Heart left ventricle (tissue), 13 donors: ENCODE data around the gene BHLHA15.

ENCODE experiments used
- POLR2A ChIP-seq, 2 donors: fragments of 450-650 bp; IDR thresholded peaks; one replicate each; pipeline ENCODE4 v1.6.1; 2017; ENCODE audit warnings: antibody characterized with exemption in 2 of 2, mild to moderate bottlenecking in 2 of 2, moderate library complexity in 2 of 2
- TF ChIP-seq, protein P1 (sequence below), 12 donors: fragments of 200-600 bp; sonication (generic) in 4 of 12; IDR thresholded peaks; one replicate each; pipeline versions ENCODE4 v1.5.0 to v1.8.0; 2018 to 2022; ENCODE audit warnings: antibody characterized with exemption in 12 of 12, mild to moderate bottlenecking in 5 of 12
- donor health status: ischemic (EF 13 %, LVEDD 7.1; RV severe dilation, severe dysfunction).
- donor health status: DM: no; HTN: yes; CAD: no.
- donor health status: DM: no; HTN: no; CAD: no.
- donor health status: ischemic (EF 25% LVEDD 6.9; RV normal size, moderate dysfunction).
- donor health status: ischemic (EF 25% LVEDD 5.7; RV mildly dilated, moderate dysfunction).
- donor health status: ischemic (EF 35%, LVEDD 5.7; RV mildly dilated, moderate dysfunction).
- donor health status: nonischemic (EF 11% LVEDD 7.7; RV severe dilation, severe dysfunction).
- donor health status: DM: yes; HTN: yes; CAD: no.
- donor health status: PGD.
- donor health status: ischemic (EF 29% LVEDD 5.4; RV normal size, mild dysfunction).
- donor health status: nonischemic (EF 23%, LVEDD 6.1; RV moderate dilation, normal function).

DNA sequence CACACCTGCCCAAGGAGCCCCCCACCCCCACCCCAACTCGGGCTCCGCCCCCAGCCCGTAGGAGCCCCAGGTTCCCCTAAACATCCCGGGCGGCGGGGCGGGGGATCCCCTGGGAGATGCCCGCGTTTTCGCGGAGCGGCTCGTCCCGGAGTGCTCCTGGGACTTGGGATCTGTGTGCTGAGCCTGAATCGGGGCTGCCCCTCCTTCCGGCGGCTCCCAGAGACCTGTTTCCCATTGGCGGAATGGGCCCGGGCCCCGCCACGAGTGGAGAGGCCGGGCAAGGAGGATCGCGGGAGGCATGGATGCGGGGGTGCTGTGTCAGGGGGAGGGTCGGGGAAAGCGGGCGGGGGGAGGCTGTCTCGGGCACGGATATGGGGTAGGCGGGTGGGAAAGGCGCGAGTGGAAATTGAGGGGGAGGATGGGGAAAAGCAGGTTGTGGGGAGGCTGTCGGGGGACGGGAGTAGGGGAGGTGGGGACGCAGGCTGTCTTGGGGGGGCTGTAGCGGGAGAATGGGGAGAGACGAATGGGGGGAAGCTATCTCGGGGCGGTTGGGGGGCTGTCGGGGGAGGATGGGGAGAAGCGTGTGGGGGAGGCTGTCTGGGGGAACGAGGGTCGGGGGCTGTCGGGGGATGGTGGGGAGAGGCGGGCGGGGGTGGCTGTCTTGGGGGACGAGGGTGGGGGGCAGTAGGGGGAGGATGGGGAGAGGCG lies 572 bp upstream of the BHLHA15 start:
- TF ChIP-seq POLR2A (IDR thresholded peaks at IDR 0.05): no peak
- TF ChIP-seq, protein P1, sequence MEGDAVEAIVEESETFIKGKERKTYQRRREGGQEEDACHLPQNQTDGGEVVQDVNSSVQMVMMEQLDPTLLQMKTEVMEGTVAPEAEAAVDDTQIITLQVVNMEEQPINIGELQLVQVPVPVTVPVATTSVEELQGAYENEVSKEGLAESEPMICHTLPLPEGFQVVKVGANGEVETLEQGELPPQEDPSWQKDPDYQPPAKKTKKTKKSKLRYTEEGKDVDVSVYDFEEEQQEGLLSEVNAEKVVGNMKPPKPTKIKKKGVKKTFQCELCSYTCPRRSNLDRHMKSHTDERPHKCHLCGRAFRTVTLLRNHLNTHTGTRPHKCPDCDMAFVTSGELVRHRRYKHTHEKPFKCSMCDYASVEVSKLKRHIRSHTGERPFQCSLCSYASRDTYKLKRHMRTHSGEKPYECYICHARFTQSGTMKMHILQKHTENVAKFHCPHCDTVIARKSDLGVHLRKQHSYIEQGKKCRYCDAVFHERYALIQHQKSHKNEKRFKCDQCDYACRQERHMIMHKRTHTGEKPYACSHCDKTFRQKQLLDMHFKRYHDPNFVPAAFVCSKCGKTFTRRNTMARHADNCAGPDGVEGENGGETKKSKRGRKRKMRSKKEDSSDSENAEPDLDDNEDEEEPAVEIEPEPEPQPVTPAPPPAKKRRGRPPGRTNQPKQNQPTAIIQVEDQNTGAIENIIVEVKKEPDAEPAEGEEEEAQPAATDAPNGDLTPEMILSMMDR (IDR thresholded peaks at IDR 0.05): no peak
